ENCODE data around the gene ITPR1.

DNA sequence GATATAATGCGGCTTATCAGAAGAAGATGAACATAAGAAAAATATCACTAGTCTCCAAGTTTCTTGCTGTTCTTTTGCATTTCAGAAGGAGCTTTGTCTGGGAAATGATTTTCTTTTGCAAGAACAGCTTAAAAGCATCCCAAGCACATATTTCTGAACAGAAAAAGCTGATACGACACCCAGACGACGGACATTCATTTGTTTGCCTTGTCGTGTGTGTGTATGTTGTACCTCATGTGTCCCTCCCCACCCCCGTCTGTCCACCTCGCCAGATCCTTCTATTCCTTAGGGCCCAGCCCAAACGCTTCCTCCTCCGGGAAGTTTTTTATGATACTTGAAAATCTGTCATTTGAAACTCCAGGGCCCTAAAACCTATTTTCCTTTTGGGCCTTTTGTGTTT is 8.8 kb downstream of the ITPR1 start:
- TF ChIP-seq POLR2AphosphoS5 (IDR thresholded peaks at IDR 0.05; ENCODE audit: low read depth, low read length) (no peak), TAF1 (IDR thresholded peaks at IDR 0.05; ENCODE audit: borderline replicate concordance, insufficient read depth, low read length) (no peak)
- TF ChIP-seq, protein P1, sequence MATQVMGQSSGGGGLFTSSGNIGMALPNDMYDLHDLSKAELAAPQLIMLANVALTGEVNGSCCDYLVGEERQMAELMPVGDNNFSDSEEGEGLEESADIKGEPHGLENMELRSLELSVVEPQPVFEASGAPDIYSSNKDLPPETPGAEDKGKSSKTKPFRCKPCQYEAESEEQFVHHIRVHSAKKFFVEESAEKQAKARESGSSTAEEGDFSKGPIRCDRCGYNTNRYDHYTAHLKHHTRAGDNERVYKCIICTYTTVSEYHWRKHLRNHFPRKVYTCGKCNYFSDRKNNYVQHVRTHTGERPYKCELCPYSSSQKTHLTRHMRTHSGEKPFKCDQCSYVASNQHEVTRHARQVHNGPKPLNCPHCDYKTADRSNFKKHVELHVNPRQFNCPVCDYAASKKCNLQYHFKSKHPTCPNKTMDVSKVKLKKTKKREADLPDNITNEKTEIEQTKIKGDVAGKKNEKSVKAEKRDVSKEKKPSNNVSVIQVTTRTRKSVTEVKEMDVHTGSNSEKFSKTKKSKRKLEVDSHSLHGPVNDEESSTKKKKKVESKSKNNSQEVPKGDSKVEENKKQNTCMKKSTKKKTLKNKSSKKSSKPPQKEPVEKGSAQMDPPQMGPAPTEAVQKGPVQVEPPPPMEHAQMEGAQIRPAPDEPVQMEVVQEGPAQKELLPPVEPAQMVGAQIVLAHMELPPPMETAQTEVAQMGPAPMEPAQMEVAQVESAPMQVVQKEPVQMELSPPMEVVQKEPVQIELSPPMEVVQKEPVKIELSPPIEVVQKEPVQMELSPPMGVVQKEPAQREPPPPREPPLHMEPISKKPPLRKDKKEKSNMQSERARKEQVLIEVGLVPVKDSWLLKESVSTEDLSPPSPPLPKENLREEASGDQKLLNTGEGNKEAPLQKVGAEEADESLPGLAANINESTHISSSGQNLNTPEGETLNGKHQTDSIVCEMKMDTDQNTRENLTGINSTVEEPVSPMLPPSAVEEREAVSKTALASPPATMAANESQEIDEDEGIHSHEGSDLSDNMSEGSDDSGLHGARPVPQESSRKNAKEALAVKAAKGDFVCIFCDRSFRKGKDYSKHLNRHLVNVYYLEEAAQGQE (IDR thresholded peaks at IDR 0.05; ENCODE audit: insufficient read depth in 1 of 2, low read depth in 2 of 2, low read length in 2 of 2), result no peak

Data from PFSK-1 (cell line).